ENCODE measurements around the gene HSD17B1. TPM values are rescaled to one million over a fixed set of nuclear protein-coding genes. Genes with fewer than 3 reads are reported as not detected.

The HSD17B1 gene
- total and polyA plus RNA-seq, 2 donors (not counting 1 experiment from before 2014, with no cell fraction given), result 0.40 to 2.6 TPM

DNA sequence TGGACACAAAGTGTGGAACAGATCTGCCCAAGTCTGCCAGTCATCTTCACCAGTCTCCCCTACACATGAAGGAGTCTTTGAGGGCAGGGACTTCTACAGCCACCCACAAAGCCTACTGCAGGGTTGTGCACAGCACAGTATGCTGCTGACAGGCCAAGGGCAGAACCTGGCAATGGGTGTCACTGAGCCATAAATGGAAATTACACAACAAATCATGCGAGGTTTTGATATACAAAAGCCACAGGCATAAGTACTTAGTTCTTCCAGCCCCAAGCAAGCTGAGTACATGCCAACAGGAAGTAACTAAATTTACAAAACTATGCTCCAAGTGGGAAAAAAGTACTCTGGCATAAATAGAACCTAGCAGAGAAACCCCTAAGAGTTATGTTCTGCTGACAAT lies 32.6 kb downstream of the HSD17B1 start:
- H3K36me3 ChIP-seq (ENCODE audit: control insufficient read depth, insufficient read depth, low read length), result peaks cover 14% of the 10 kb centered on the region

DNA sequence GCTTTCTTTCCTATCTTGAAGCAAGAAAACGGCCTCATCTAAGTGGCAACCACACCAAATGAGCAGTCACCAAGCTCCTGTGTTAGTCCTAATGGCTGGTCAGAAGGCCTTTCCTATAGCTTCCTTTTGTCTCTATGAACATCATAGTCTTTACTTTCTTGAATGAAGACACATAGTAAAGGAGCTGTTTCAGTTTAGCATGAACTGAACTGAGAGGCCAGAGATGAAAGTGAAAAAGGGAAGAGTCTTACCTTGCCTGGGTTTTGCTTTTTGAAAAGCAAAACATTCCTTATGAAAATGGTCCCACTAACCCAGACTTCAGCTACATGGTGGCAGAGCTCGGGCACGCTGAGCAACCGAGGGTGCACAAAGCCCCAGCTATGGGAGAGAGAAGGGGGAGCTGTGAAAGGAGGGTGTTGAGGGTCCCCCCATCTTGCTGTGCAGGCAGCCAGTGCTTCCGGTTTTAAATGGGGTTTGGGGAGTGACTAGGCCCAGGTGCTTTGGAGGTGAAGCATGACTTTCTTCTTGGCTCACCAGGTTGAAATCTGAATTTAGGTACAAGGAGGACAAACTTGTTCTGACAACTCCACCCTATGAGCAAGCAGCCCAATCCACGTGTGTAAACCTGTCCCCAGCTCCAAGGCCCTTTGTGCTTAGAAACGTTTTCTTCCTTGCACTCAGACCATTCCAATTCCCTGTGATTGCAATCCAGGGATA lies 33.9 kb downstream of the HSD17B1 start:
- no peaks in the 10 kb centered on the region for H3K27me3 ChIP-seq (ENCODE audit: control insufficient read depth, insufficient read depth, low read length)
- no peak overlapping the region for H3K9ac ChIP-seq (ENCODE audit: insufficient read depth, low read length)
- H3K79me2 ChIP-seq (ENCODE audit: control insufficient read depth, insufficient read depth, low read length), result no peaks in the 10 kb centered on the region
- H4K20me1 ChIP-seq (ENCODE audit: control insufficient read depth, extremely low read depth, insufficient read depth, low read length), result no peaks in the 10 kb centered on the region
- no peaks in the 10 kb centered on the region for H3K9me3 ChIP-seq (ENCODE audit: control insufficient read depth, insufficient read depth, low read depth, low read length)
- H3K4me1 ChIP-seq (ENCODE audit: control insufficient read depth, extremely low read depth, insufficient read depth, low read length), result no peaks in the 10 kb centered on the region
- H3K4me2 ChIP-seq (ENCODE audit: extremely low read depth, insufficient read depth, low read length), result no peak overlapping the region
- no peak for TF ChIP-seq EZH2 (IDR thresholded peaks at IDR 0.05; ENCODE audit: low read length, missing control alignments)
- TF ChIP-seq CTCF (conservative IDR thresholded peaks at IDR 0.05 in 1 of 2, IDR thresholded peaks at IDR 0.05 in 1 of 2; ENCODE audit: low read depth in 1 of 2, low read length in 2 of 2), result no peak
- no peak overlapping the region for H2AFZ ChIP-seq (ENCODE audit: low read length)
- H3K36me3 ChIP-seq (ENCODE audit: control insufficient read depth, insufficient read depth, low read length), result peaks cover 14% of the 10 kb centered on the region
- DNase-seq (ENCODE audit: low read depth in 2 of 2), result no peak
- no peak overlapping the region for H3K27ac ChIP-seq (ENCODE audit: insufficient read depth, low read length)
- no peak overlapping the region for H3K4me3 ChIP-seq (replicated peaks in 1 of 4; ENCODE audit: control extremely low read depth in 1 of 4, insufficient read depth in 1 of 4, low read depth in 3 of 4, low read length in 4 of 4)

More for the DNA sequence above, 32.6 kb downstream of the HSD17B1 start:
- TF ChIP-seq EZH2 (IDR thresholded peaks at IDR 0.05; ENCODE audit: low read length, missing control alignments) (no peak), CTCF (conservative IDR thresholded peaks at IDR 0.05 in 1 of 2, IDR thresholded peaks at IDR 0.05 in 1 of 2; ENCODE audit: low read depth in 1 of 2, low read length in 2 of 2) (no peak)
- Histone ChIP-seq H3K27ac (ENCODE audit: insufficient read depth, low read length) (no peak overlapping the region), H3K4me2 (ENCODE audit: extremely low read depth, insufficient read depth, low read length) (no peak overlapping the region), H3K4me3 (replicated peaks in 1 of 4; ENCODE audit: control extremely low read depth in 1 of 4, insufficient read depth in 1 of 4, low read depth in 3 of 4, low read length in 4 of 4) (no peak overlapping the region), H4K20me1 (ENCODE audit: control insufficient read depth, extremely low read depth, insufficient read depth, low read length) (no peaks in the 10 kb centered on the region), H3K9ac (ENCODE audit: insufficient read depth, low read length) (no peak overlapping the region), H3K4me1 (ENCODE audit: control insufficient read depth, extremely low read depth, insufficient read depth, low read length) (no peaks in the 10 kb centered on the region), H3K27me3 (ENCODE audit: control insufficient read depth, insufficient read depth, low read length) (no peaks in the 10 kb centered on the region), H3K79me2 (ENCODE audit: control insufficient read depth, insufficient read depth, low read length) (no peaks in the 10 kb centered on the region), H2AFZ (ENCODE audit: low read length) (no peak overlapping the region), H3K9me3 (ENCODE audit: control insufficient read depth, insufficient read depth, low read depth, low read length) (no peaks in the 10 kb centered on the region)
- DNase-seq (ENCODE audit: low read depth in 2 of 2), result no peak

DNA sequence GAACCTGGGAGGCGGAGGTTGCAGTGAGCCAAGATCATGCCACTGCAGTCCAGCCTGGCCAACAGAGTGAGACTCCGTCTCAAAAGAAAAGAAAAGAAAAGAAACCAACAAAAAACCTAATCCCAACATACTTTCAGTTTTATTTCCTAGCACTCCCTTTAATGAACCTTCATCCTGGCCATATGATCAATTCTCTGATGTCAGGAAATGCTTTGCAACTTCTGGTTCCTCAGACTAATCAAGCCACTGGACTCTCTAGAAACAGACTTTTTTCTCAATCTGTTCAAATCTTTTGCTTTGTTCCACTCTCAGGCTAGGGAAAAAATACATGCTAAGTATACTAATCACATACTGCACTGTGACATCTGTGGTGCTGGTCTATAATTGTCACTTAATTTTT lies 38.2 kb downstream of the HSD17B1 start:
- Histone ChIP-seq H3K9ac (ENCODE audit: insufficient read depth, low read length) (no peak overlapping the region), H2AFZ (ENCODE audit: low read length) (no peak overlapping the region), H3K27ac (ENCODE audit: insufficient read depth, low read length) (no peak overlapping the region), H3K36me3 (ENCODE audit: control insufficient read depth, insufficient read depth, low read length) (no peaks in the 10 kb centered on the region), H4K20me1 (ENCODE audit: control insufficient read depth, extremely low read depth, insufficient read depth, low read length) (no peaks in the 10 kb centered on the region), H3K4me2 (ENCODE audit: extremely low read depth, insufficient read depth, low read length) (no peak overlapping the region), H3K27me3 (ENCODE audit: control insufficient read depth, insufficient read depth, low read length) (no peaks in the 10 kb centered on the region), H3K79me2 (ENCODE audit: control insufficient read depth, insufficient read depth, low read length) (no peaks in the 10 kb centered on the region), H3K9me3 (ENCODE audit: control insufficient read depth, insufficient read depth, low read depth, low read length) (no peaks in the 10 kb centered on the region), H3K4me3 (replicated peaks in 1 of 4; ENCODE audit: control extremely low read depth in 1 of 4, insufficient read depth in 1 of 4, low read depth in 3 of 4, low read length in 4 of 4) (no peak overlapping the region), H3K4me1 (ENCODE audit: control insufficient read depth, extremely low read depth, insufficient read depth, low read length) (no peaks in the 10 kb centered on the region)
- no peak for TF ChIP-seq EZH2 (IDR thresholded peaks at IDR 0.05; ENCODE audit: low read length, missing control alignments)
- TF ChIP-seq CTCF (conservative IDR thresholded peaks at IDR 0.05 in 1 of 2, IDR thresholded peaks at IDR 0.05 in 1 of 2; ENCODE audit: low read depth in 1 of 2, low read length in 2 of 2), result no peak
- no peak for DNase-seq (ENCODE audit: low read depth in 2 of 2)

Data from fibroblast of lung (primary cell).